Neural progenitor cell (in vitro differentiated cells): ENCODE results near the gene SPSB3. TPM values are rescaled to one million over a fixed set of nuclear protein-coding genes. Genes with fewer than 3 reads are reported as not detected.
A peak's percentile ranks its signal among the peaks of the same experiment; 100 is the strongest.

Experiments used
- DNase-seq: peaks from one replicate; pipeline ENCODE4 v3.0.0-alpha.2; 2016; ENCODE audit warnings: low spot score
- H2AFZ ChIP-seq: fragments of 200-600 bp; sonication (generic); replicated peaks from 2 replicates; pipeline ENCODE4 v1.6.1; 2016; ENCODE audit warnings: antibody characterized with exemption
- H3F3A ChIP-seq: fragments of 200-600 bp; sonication (generic); 2 replicates; pipeline ENCODE4 v1.6.1; 2016; ENCODE audit warnings: antibody characterized with exemption, low read depth
- H3K27ac ChIP-seq: fragments of 200-600 bp; sonication (generic); 2 replicates; pipeline ENCODE4 v1.5.1; 2016; ENCODE audit warnings: mild to moderate bottlenecking
- H3K27me3 ChIP-seq: fragments of 200-600 bp; sonication (generic); 2 replicates; pipeline ENCODE4 v1.6.1; 2016; ENCODE audit warnings: mild to moderate bottlenecking, moderate library complexity
- H3K36me3 ChIP-seq: fragments of 200-600 bp; sonication (generic); 2 replicates; pipeline ENCODE4 v1.5.1; 2016
- H3K4me1 ChIP-seq: fragments of 200-600 bp; sonication (generic); 2 replicates; pipeline ENCODE4 v1.6.1; 2016; ENCODE audit warnings: mixed run types
- H3K4me2 ChIP-seq: fragments of 200-600 bp; sonication (generic); 2 replicates; pipeline ENCODE4 v1.6.1; 2016
- H3K4me3 ChIP-seq: fragments of 200-600 bp; sonication (generic); 2 replicates; pipeline ENCODE4 v1.5.1; 2016
- H3K79me2 ChIP-seq: fragments of 200-600 bp; sonication (generic); 2 replicates; pipeline ENCODE4 v1.6.1; 2016; ENCODE audit warnings: low read depth
- H3K9ac ChIP-seq: fragments of 200-600 bp; sonication (generic); 2 replicates; pipeline ENCODE4 v1.6.1; 2016
- H3K9me3 ChIP-seq: fragments of 200-600 bp; sonication (generic); 2 replicates; pipeline ENCODE4 v1.5.1; 2016; ENCODE audit warnings: low read depth
- H4K20me1 ChIP-seq: fragments of 200-600 bp; sonication (generic); 2 replicates; pipeline ENCODE4 v1.6.1; 2016; ENCODE audit warnings: low read depth
- H3K27ac Mint-ChIP-seq: 3 replicates; pipeline ENCODE4 v1.8.0; 2021; ENCODE audit warnings: mixed read lengths
- H3K27me3 Mint-ChIP-seq: 2 replicates; pipeline ENCODE4 v1.8.0; 2022; ENCODE audit warnings: low read depth, mild to moderate bottlenecking, inconsistent platforms, moderate library complexity, mixed read lengths; ENCODE audit not compliant: insufficient read depth
- H3K36me3 Mint-ChIP-seq: 3 replicates; pipeline ENCODE4 v1.8.0; 2021; ENCODE audit warnings: mixed read lengths
- H3K4me1 Mint-ChIP-seq: 3 replicates; pipeline ENCODE4 v1.8.0; 2021; ENCODE audit warnings: mixed read lengths
- H3K4me3 Mint-ChIP-seq: 3 replicates; pipeline ENCODE4 v1.8.0; 2021; ENCODE audit warnings: mild to moderate bottlenecking, moderate library complexity, mixed read lengths
- H3K9me3 Mint-ChIP-seq: 3 replicates; pipeline ENCODE4 v1.8.0; 2020; ENCODE audit warnings: mixed read lengths
- CTCF ChIP-seq: fragments of 200-600 bp; sonication (generic); IDR thresholded peaks from 2 replicates; pipeline ENCODE4 v1.5.1; 2017; ENCODE audit warnings: antibody characterized with exemption, mild to moderate bottlenecking
- EZH2 ChIP-seq: fragments of 200-600 bp; sonication (generic); IDR thresholded peaks from 2 replicates; pipeline ENCODE4 v1.6.1; 2017; ENCODE audit warnings: antibody characterized with exemption, mild to moderate bottlenecking, moderate library complexity
- EZH2phosphoT487 ChIP-seq: fragments of 200-600 bp; sonication (generic); IDR thresholded peaks from 2 replicates; pipeline ENCODE4 v1.6.1; 2017; ENCODE audit warnings: antibody characterized with exemption
- total RNA-seq: library from RNA; depleted of rRNA; stranded (reverse); fragments of >200 nt; gene quantifications from 2 replicates; pipeline ENCODE4 v1.2.3, GENCODE V29; 2015; ENCODE audit warnings: low replicate concordance

SPSB3 gene
- total RNA-seq, 1 donor from 2014 or later, result 18.7 TPM

DNA sequence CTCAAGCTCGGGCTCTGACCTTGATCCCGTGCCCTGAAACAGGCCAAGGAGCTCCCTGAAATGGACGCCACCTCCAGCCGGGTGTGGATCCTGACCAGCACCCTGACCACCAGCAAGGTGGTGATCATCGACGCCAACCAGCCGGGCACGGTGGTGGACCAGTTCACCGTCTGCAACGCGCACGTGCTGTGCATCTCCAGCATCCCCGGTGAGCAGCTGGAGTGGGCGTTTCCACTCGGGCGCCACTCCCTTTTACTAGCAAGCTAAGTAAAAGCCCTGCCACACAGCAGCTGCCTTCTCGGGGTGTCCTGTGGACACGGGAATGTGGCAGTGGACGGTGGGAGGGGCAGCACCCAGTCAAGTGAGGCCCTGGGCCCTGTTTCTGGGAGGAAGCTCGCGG is 17.4 kb downstream of the SPSB3 start:
- no peak overlapping the region for H3K4me3 Mint-ChIP-seq
- no peaks in the 10 kb centered on the region for H3K9me3 ChIP-seq
- no peak for DNase-seq
- peaks cover 29% of the 10 kb centered on the region for H4K20me1 ChIP-seq
- H3F3A ChIP-seq, result peaks cover 9% of the 10 kb centered on the region
- H3K4me1 Mint-ChIP-seq, result no peaks in the 10 kb centered on the region
- H3K36me3 Mint-ChIP-seq, result peaks cover 3% of the 10 kb centered on the region
- H3K36me3 ChIP-seq, result no peaks in the 10 kb centered on the region
- no peak overlapping the region for H3K27ac ChIP-seq
- peaks cover 4% of the 10 kb centered on the region for H3K27me3 Mint-ChIP-seq
- no peaks in the 10 kb centered on the region for H3K79me2 ChIP-seq
- TF ChIP-seq EZH2phosphoT487 (no peak), EZH2 (no peak), CTCF (no peak)
- H2AFZ ChIP-seq, result no peak overlapping the region
- H3K9ac ChIP-seq, result no peak overlapping the region
- H3K4me2 ChIP-seq, result no peak overlapping the region
- no peak overlapping the region for H3K27ac Mint-ChIP-seq
- H3K4me3 ChIP-seq, result no peak overlapping the region
- H3K4me1 ChIP-seq, result no peaks in the 10 kb centered on the region
- H3K9me3 Mint-ChIP-seq, result no peaks in the 10 kb centered on the region
- H3K27me3 ChIP-seq, result no peaks in the 10 kb centered on the region

- no peaks in the 10 kb centered on the region for H3K27me3 ChIP-seq
- DNase-seq, result peak; percentile 82
- peaks cover 3% of the 10 kb centered on the region for H3K36me3 Mint-ChIP-seq
- peaks cover 18% of the 10 kb centered on the region for H4K20me1 ChIP-seq
- H3K9ac ChIP-seq, result no peak overlapping the region
- peaks cover 8% of the 10 kb centered on the region for H3F3A ChIP-seq
- H3K9me3 ChIP-seq, result no peaks in the 10 kb centered on the region
- H3K27ac Mint-ChIP-seq, result no peak overlapping the region
- H3K79me2 ChIP-seq, result no peaks in the 10 kb centered on the region
- no peak overlapping the region for H3K27ac ChIP-seq
- H3K4me1 Mint-ChIP-seq, result no peaks in the 10 kb centered on the region
- H3K4me1 ChIP-seq, result no peaks in the 10 kb centered on the region
- peaks cover 4% of the 10 kb centered on the region for H3K27me3 Mint-ChIP-seq
- no peaks in the 10 kb centered on the region for H3K36me3 ChIP-seq
- no peak overlapping the region for H3K4me3 ChIP-seq
- TF ChIP-seq CTCF (peak; percentile 69), EZH2phosphoT487 (no peak)
- no peaks in the 10 kb centered on the region for H3K9me3 Mint-ChIP-seq
- H3K4me3 Mint-ChIP-seq, result no peak overlapping the region
- H3K4me2 ChIP-seq, result peak overlapping the region; percentile 11
- no peak overlapping the region for H2AFZ ChIP-seq
Measured at GRCh38 chr16:1763521-1764511, 18.6 kb downstream of the SPSB3 start.

- no peak overlapping the region for H3K4me3 ChIP-seq
- TF ChIP-seq EZH2 (no peak), CTCF (no peak), EZH2phosphoT487 (no peak)
- peak; percentile 20 for DNase-seq
Measured at GRCh38 chr16:1762879-1763520, 19.4 kb downstream of the SPSB3 start.

More at GRCh38 chr16:1762879-1763520, 19.4 kb downstream of the SPSB3 start:
- Histone ChIP-seq H3K4me2 (no peak overlapping the region), H3K9ac (no peak overlapping the region), H3K27me3 (no peaks in the 10 kb centered on the region), H3K9me3 (no peaks in the 10 kb centered on the region), H3K27ac (no peak overlapping the region), H3F3A (peaks cover 8% of the 10 kb centered on the region), H4K20me1 (peaks cover 15% of the 10 kb centered on the region), H3K79me2 (no peaks in the 10 kb centered on the region), H3K36me3 (no peaks in the 10 kb centered on the region), H3K4me1 (no peaks in the 10 kb centered on the region), H2AFZ (no peak overlapping the region)
- no peaks in the 10 kb centered on the region for H3K9me3 Mint-ChIP-seq
- H3K4me1 Mint-ChIP-seq, result no peaks in the 10 kb centered on the region
- H3K27me3 Mint-ChIP-seq, result peaks cover 4% of the 10 kb centered on the region
- H3K36me3 Mint-ChIP-seq, result peaks cover 3% of the 10 kb centered on the region
- no peak overlapping the region for H3K27ac Mint-ChIP-seq
- H3K4me3 Mint-ChIP-seq, result no peak overlapping the region
